ENCODE results near the gene CNTN1. TPM values are rescaled to one million over a fixed set of nuclear protein-coding genes. Genes with fewer than 3 reads are reported as not detected.

CNTN1 gene
- under 1 TPM; 0.16 to 0.19 TPM for total RNA-seq

DNA sequence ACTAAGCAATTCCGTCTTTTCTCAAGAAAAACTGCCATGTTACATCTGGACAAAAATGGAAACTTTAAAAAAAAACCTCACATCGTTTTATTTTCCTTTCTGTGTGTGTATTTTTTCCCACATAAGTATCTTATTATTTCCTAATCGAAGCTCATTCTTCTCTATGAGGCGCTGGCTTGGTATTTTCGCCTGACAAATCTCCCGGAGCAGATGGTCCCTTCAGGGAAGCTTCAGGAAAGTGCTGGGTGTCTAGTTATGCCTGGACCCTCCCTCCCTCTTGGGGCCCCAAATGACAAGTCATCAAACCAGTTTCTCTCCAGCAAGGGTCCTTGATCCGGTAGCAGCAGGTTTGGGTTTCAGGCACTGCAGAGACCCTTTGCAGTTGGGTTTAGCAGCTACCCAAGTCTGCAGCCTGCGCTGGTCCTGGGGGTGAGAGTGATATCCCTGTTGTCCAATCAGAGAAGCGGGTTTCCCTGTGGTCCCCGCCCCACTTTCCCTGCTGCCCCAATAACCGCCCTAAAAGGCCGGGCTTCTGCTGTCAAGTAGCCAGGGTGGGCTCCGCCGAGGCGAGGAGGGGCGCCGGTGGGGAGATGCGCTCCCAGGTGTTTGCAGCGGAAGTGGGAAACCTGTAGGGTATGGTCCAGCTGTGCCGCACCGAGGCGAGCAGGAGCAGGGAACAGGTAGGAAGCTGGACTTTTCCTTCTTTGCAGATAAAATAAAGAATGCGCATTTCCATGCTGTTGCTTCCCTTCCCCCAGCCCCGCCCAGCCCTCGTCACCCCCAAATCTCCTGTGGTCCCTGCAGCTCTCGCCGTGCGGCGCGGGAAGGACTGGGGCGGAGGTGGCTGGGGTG, at the start of gene CNTN1:
CNTN1 (plus strand) TSS at position 527 of the 852 bp plus-strand sequence.
- Histone ChIP-seq H3K4me1 (peaks cover 0 to 13% of the 10 kb centered on the region in 2 donors), H3K4me3 (peak within 1 kb of the TSS; percentile 21 to 44), H3K27ac (no peak within 1 kb of the TSS), H3K27me3 (peaks cover 5 to 11% of the 10 kb centered on the region in 2 donors), H3K9me3 (no peaks in the 10 kb centered on the region), H3K36me3 (no peaks in the 10 kb centered on the region)
- TF ChIP-seq, protein P1, sequence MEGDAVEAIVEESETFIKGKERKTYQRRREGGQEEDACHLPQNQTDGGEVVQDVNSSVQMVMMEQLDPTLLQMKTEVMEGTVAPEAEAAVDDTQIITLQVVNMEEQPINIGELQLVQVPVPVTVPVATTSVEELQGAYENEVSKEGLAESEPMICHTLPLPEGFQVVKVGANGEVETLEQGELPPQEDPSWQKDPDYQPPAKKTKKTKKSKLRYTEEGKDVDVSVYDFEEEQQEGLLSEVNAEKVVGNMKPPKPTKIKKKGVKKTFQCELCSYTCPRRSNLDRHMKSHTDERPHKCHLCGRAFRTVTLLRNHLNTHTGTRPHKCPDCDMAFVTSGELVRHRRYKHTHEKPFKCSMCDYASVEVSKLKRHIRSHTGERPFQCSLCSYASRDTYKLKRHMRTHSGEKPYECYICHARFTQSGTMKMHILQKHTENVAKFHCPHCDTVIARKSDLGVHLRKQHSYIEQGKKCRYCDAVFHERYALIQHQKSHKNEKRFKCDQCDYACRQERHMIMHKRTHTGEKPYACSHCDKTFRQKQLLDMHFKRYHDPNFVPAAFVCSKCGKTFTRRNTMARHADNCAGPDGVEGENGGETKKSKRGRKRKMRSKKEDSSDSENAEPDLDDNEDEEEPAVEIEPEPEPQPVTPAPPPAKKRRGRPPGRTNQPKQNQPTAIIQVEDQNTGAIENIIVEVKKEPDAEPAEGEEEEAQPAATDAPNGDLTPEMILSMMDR (IDR thresholded peaks at IDR 0.05) = no peak
- DNase-seq (ENCODE audit: low spot score) = no peak

DNA sequence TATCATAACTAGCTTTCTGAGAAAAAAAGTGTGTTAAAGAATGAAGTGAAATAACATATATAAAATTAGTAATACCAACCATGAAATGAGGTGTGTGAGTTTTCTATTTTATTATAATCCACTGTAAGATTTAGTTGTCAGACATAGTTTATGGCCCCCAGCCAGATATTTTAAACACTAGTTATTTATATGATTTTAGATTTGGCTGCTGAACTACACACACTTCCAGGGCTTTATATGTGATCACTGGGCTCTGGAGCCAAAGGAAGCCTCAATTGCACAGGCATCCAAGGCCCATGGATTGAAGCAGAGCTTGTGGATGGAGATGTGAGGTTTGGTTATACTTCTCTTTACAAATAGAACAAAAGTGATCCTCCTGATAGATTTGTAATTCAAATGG, 48.7 kb upstream of the CNTN1 start:
- no peak overlapping the region for H3K4me3 ChIP-seq
- no peak for DNase-seq (ENCODE audit: low spot score)
- H3K36me3 ChIP-seq = no peaks in the 10 kb centered on the region
- no peaks in the 10 kb centered on the region for H3K4me1 ChIP-seq
- no peaks in the 10 kb centered on the region for H3K27me3 ChIP-seq
- no peaks in the 10 kb centered on the region for H3K9me3 ChIP-seq
- TF ChIP-seq, protein P1 (IDR thresholded peaks at IDR 0.05) = no peak
- H3K27ac ChIP-seq = no peak overlapping the region

DNA sequence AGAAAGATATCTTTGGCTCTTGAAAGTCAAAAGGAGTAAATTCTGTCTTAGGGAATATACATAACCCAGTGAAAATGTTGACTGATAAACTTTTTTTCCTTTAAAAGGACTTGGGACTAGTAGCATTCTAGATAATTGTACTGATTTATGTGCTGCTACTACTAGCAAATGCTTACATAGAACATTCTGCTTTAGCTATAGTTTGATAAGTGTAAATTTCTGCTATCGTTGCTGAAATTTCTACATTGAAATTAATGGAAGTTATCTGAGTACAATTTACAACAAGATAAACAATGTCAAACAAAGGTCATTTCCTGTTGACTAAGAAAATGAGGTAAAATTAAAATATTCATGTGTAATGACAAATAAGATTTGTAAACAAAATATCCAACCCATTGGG, 48.3 kb upstream of the CNTN1 start:
- H3K9me3 ChIP-seq = no peaks in the 10 kb centered on the region
- DNase-seq (ENCODE audit: low spot score) = no peak
- no peaks in the 10 kb centered on the region for H3K4me1 ChIP-seq
- no peak overlapping the region for H3K27ac ChIP-seq
- TF ChIP-seq, protein P1 (IDR thresholded peaks at IDR 0.05) = no peak
- no peaks in the 10 kb centered on the region for H3K36me3 ChIP-seq
- H3K4me3 ChIP-seq = no peak overlapping the region
- H3K27me3 ChIP-seq = no peaks in the 10 kb centered on the region

DNA sequence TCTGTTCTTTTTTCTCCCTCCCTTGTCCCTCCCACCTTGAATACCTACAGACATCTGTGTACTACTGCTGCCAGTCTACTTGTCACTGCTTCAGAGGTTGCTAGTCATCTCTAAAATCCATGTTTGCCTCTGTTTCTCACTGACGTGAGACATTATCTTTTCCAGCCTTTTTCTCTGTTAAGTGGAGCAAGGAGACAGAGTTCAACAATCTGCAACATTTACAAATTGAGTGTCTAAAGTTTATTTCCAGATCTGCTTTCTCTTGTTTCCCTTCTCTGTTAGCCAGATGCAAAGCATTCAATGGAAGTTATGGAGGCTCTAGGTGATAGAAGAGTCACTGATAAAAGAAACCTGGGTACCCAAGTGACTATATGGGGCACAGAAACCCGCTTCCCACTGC, 47.5 kb upstream of the CNTN1 start:
- H3K9me3 ChIP-seq = no peaks in the 10 kb centered on the region
- no peak overlapping the region for H3K27ac ChIP-seq
- H3K4me1 ChIP-seq = no peaks in the 10 kb centered on the region

DNA sequence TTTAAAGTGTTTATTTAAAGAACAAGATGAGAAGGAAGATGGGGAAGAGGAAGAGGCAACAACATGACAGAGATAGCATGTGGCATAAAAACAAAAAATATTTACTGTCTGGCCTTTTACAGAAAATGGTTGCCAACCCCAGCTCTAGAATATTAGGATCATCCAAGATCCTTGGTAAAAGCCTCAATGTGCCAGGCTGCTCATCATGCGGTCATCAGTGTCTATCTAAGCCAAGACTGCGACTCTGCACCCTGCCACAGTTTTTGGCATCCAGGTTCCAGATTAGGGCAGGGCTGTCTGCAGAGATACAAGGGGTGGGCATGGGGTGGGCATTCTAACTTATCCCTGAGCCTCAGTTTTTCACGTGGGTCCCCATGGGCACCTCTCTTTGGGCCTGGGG, 46.9 kb upstream of the CNTN1 start:
- no peaks in the 10 kb centered on the region for H3K27me3 ChIP-seq
- no peaks in the 10 kb centered on the region for H3K9me3 ChIP-seq
- no peak overlapping the region for H3K27ac ChIP-seq
- TF ChIP-seq, protein P1 (IDR thresholded peaks at IDR 0.05) = no peak
- no peaks in the 10 kb centered on the region for H3K36me3 ChIP-seq
- no peak for DNase-seq (ENCODE audit: low spot score)
- no peak overlapping the region for H3K4me3 ChIP-seq
- no peaks in the 10 kb centered on the region for H3K4me1 ChIP-seq

More for the DNA sequence above, 47.5 kb upstream of the CNTN1 start:
- Histone ChIP-seq H3K36me3 (no peaks in the 10 kb centered on the region), H3K27me3 (no peaks in the 10 kb centered on the region), H3K4me3 (no peak overlapping the region)
- DNase-seq (ENCODE audit: low spot score) = no peak
- TF ChIP-seq, protein P1 (IDR thresholded peaks at IDR 0.05) = no peak
